Measurements from ENCODE around the gene TLR6.

Gene TLR6

DNA sequence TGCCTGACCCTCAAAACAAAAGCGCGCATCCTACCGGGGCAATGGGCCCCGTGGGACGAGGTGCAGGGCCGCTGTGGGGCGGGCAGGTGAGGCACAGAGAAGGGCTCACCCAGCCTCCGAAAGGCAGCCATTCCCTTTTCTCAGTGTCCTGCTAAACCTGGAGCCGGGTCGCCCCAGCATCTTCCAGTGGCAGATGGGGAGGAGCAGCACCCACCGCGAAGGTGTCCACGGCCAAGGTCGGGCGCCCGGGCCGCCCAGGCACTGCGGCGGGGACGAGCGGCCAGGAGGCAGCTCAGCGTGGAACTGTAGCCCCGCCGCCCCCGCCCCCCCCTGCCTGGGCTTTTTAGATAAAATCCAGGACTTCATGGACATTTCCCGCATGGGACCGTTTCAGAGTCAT lies 32.9 kb downstream of the TLR6 start:
- TF ChIP-seq, protein P1, sequence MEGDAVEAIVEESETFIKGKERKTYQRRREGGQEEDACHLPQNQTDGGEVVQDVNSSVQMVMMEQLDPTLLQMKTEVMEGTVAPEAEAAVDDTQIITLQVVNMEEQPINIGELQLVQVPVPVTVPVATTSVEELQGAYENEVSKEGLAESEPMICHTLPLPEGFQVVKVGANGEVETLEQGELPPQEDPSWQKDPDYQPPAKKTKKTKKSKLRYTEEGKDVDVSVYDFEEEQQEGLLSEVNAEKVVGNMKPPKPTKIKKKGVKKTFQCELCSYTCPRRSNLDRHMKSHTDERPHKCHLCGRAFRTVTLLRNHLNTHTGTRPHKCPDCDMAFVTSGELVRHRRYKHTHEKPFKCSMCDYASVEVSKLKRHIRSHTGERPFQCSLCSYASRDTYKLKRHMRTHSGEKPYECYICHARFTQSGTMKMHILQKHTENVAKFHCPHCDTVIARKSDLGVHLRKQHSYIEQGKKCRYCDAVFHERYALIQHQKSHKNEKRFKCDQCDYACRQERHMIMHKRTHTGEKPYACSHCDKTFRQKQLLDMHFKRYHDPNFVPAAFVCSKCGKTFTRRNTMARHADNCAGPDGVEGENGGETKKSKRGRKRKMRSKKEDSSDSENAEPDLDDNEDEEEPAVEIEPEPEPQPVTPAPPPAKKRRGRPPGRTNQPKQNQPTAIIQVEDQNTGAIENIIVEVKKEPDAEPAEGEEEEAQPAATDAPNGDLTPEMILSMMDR (IDR thresholded peaks at IDR 0.05): no peak
- DNase-seq (ENCODE audit: low spot score): no peak
- H3K4me3 ChIP-seq: no peak overlapping the region
- no peak overlapping the region for H3K27ac ChIP-seq

DNA sequence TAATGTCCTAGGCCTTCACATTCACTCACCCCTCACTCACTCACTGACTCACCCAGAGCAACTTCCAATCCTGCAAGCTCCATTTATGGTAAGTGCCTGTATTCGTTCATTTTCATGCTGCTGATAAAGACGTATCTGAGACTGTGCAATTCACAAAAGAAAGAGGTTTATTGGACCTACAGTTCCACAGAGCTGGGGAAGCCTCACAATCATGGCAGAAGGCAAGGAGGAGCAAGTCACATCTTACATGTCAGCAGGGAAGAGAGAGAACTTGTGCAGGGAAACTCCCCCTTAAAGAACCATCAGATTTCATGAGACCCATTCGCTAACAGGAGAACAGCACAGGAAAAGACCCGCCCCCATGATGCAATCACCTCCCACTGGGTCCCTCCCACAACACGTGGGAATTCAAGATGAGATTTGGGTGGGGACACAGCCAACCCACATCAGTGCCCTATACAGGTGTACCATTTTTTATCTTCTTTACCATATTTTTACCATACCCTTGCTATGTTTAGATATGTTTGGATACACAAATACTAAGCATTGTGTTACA lies 33.8 kb downstream of the TLR6 start:
- DNase-seq (ENCODE audit: low spot score): no peak
- TF ChIP-seq, protein P1 (IDR thresholded peaks at IDR 0.05): no peak
- Histone ChIP-seq H3K4me3 (no peak overlapping the region), H3K27ac (no peak overlapping the region)

DNA sequence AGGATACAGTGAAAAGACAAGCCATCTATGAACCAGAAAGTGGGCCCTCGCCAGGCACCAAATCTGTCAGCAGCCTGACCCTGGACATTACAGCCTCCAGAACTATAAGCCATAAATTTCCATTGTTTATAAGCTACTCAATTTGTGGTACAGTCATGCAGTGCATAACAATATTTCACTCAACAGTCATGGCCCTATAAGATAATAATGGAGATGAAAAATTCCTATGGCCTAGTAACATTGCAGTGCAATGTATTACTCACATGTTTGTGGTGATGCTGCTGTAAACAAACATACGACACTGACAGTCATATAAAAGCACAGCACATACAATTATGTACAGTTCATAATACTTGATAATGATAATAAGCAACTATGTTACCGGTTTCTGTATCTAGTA lies 34.9 kb downstream of the TLR6 start:
- no peak overlapping the region for H3K4me3 ChIP-seq
- no peak for DNase-seq (ENCODE audit: low spot score)
- H3K27ac ChIP-seq: no peak overlapping the region
- TF ChIP-seq, protein P1 (IDR thresholded peaks at IDR 0.05): no peak

DNA sequence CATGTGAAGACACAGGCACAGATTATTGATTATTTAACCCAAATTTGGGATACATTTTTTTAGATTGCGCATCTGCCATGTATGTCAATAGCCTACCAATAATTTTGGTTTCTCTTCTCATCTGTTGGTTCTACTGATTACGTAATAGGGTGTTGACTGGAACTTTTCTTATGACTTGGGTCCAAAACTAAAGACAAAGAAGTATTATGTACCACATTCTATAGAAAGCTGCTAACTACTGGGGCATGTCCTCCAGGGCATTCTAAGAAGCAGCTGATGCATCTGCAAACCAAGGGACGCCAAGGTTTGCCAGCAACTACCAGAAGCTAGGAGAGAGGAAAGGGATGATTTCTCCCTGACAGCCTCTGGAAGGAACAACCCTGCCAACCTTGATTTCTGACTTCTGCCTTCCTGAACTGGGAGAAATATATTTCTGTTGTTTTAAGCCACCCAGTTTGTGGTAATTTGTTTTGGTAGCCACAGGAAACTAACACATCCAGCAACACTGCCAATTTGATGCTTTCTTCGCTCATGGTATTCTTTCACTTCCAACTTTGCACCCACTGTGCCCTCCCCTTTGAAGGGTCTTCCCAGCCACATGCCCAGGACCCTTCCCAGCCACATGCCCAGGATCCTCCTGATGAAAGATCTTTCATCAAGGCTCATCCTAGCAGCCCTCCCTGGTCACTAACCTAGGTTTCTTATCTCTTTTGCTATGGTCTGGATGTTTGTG lies 36.1 kb downstream of the TLR6 start:
- H3K27ac ChIP-seq: no peak overlapping the region
- DNase-seq (ENCODE audit: low spot score): no peak
- TF ChIP-seq, protein P1 (IDR thresholded peaks at IDR 0.05): no peak
- H3K4me3 ChIP-seq: no peak overlapping the region

DNA sequence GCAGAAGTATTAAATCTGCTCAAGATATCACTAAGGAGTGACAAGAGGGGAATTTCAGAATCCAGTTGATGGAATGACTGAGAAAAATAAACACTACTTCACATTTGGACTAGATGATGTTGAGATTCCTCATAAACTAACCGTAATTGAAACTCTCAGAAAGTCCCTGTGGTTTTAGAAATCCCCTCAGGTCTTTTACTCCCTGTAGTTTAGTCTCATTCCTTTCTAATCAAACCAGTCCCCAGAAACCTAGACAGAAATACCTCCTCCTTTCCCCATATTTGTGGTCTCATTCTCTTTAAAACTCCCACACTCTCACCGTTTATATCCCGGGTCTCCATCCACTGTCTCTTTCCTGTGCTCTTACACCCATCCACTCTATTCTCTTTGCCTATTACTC lies 37.0 kb downstream of the TLR6 start:
- TF ChIP-seq, protein P1 (IDR thresholded peaks at IDR 0.05): no peak
- DNase-seq (ENCODE audit: low spot score): no peak
- Histone ChIP-seq H3K27ac (no peak overlapping the region), H3K4me3 (no peak overlapping the region)

DNA sequence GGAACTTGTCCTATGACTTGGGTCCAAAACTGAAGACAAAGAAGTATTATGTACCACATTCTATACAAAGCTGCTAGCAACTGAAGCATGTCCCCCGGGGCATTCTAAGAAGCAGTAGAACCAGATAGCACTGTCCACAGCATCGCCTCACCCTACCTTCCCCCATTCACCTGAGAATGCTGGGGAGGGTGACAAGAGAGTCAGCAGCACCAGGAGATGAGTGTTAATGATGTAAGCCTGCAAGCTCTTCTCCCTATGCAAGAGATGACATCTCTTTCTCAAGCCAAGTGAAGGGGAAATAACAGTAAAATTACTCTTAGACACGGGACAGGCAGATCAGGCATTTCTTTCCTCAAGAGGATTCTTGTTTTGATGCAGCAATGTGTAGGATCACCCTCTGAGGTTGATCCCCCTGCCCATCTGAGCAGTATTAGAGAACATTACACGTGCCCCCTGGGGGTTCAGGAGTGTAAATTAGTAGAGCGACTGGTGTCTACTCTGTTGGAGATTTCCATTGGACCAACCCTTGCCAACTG lies 38.1 kb downstream of the TLR6 start:
- TF ChIP-seq, protein P1 (IDR thresholded peaks at IDR 0.05): no peak
- no peak for DNase-seq (ENCODE audit: low spot score)
- no peak overlapping the region for H3K4me3 ChIP-seq
- H3K27ac ChIP-seq: no peak overlapping the region

Data from coronary artery (tissue), 2 donors.